ENCODE data around the gene DENND6B.

DENND6B gene

GRCh38 chr22:50302041-50302541 is 24.7 kb downstream of the DENND6B start:
- WGBS (ENCODE audit: insufficient coverage, insufficient read length), result no CpG with 5 or more reads among the region's 9 CpGs
- no peak overlapping the region for H3K4me3 ChIP-seq (ENCODE audit: low read length)
- H3K9me3 ChIP-seq (ENCODE audit: control insufficient read depth, insufficient read depth, low read length), result no peaks in the 10 kb centered on the region
- no peaks in the 10 kb centered on the region for H3K27me3 ChIP-seq (ENCODE audit: control insufficient read depth, insufficient read depth, low read length)
- DNase-seq (ENCODE audit: low read depth, low spot score), result no peak
- H3K4me1 ChIP-seq (ENCODE audit: control insufficient read depth, insufficient read depth, low read length), result peaks cover 6% of the 10 kb centered on the region
- no peak overlapping the region for H3K27ac ChIP-seq (ENCODE audit: low read length)
- H3K36me3 ChIP-seq (ENCODE audit: control insufficient read depth, insufficient read depth, low read length), result no peaks in the 10 kb centered on the region

GRCh38 chr22:50301581-50301991 is 25.2 kb downstream of the DENND6B start:
- no peak overlapping the region for H3K27ac ChIP-seq (ENCODE audit: low read length)
- no CpG with 5 or more reads among the region's 17 CpGs for WGBS (ENCODE audit: insufficient coverage, insufficient read length)
- H3K36me3 ChIP-seq (ENCODE audit: control insufficient read depth, insufficient read depth, low read length), result no peaks in the 10 kb centered on the region
- no peaks in the 10 kb centered on the region for H3K9me3 ChIP-seq (ENCODE audit: control insufficient read depth, insufficient read depth, low read length)
- H3K4me1 ChIP-seq (ENCODE audit: control insufficient read depth, insufficient read depth, low read length), result peaks cover 6% of the 10 kb centered on the region
- DNase-seq (ENCODE audit: low read depth, low spot score), result no peak
- H3K4me3 ChIP-seq (ENCODE audit: low read length), result no peak overlapping the region
- no peaks in the 10 kb centered on the region for H3K27me3 ChIP-seq (ENCODE audit: control insufficient read depth, insufficient read depth, low read length)

GRCh38 chr22:50300620-50301257 is 26.1 kb downstream of the DENND6B start:
- Histone ChIP-seq H3K36me3 (ENCODE audit: control insufficient read depth, insufficient read depth, low read length) (no peaks in the 10 kb centered on the region), H3K4me3 (ENCODE audit: low read length) (no peak overlapping the region), H3K27me3 (ENCODE audit: control insufficient read depth, insufficient read depth, low read length) (no peaks in the 10 kb centered on the region), H3K4me1 (ENCODE audit: control insufficient read depth, insufficient read depth, low read length) (peaks cover 3% of the 10 kb centered on the region), H3K9me3 (ENCODE audit: control insufficient read depth, insufficient read depth, low read length) (no peaks in the 10 kb centered on the region), H3K27ac (ENCODE audit: low read length) (no peak overlapping the region)
- no CpG with 5 or more reads among the region's 14 CpGs for WGBS (ENCODE audit: insufficient coverage, insufficient read length)
- DNase-seq (ENCODE audit: low read depth, low spot score), result no peak

GRCh38 chr22:50299785-50300619 is 26.8 kb downstream of the DENND6B start:
- Histone ChIP-seq H3K27ac (ENCODE audit: low read length) (no peak overlapping the region), H3K27me3 (ENCODE audit: control insufficient read depth, insufficient read depth, low read length) (no peaks in the 10 kb centered on the region), H3K36me3 (ENCODE audit: control insufficient read depth, insufficient read depth, low read length) (no peaks in the 10 kb centered on the region), H3K9me3 (ENCODE audit: control insufficient read depth, insufficient read depth, low read length) (no peaks in the 10 kb centered on the region), H3K4me1 (ENCODE audit: control insufficient read depth, insufficient read depth, low read length) (peaks cover 3% of the 10 kb centered on the region), H3K4me3 (ENCODE audit: low read length) (peak overlapping the region; percentile 28)
- no peak for DNase-seq (ENCODE audit: low read depth, low spot score)
- no CpG with 5 or more reads among the region's 93 CpGs for WGBS (ENCODE audit: insufficient coverage, insufficient read length)

GRCh38 chr22:50298937-50299784 is 27.7 kb downstream of the DENND6B start:
- Histone ChIP-seq H3K36me3 (ENCODE audit: control insufficient read depth, insufficient read depth, low read length) (no peaks in the 10 kb centered on the region), H3K4me3 (ENCODE audit: low read length) (peak overlapping the region; percentile 28; the same call in 1 of the 2 replicates), H3K27me3 (ENCODE audit: control insufficient read depth, insufficient read depth, low read length) (no peaks in the 10 kb centered on the region), H3K4me1 (ENCODE audit: control insufficient read depth, insufficient read depth, low read length) (peaks cover 6% of the 10 kb centered on the region), H3K9me3 (ENCODE audit: control insufficient read depth, insufficient read depth, low read length) (no peaks in the 10 kb centered on the region), H3K27ac (ENCODE audit: low read length) (no peak overlapping the region)
- no peak for DNase-seq (ENCODE audit: low read depth, low spot score)
- no CpG with 5 or more reads among the region's 59 CpGs for WGBS (ENCODE audit: insufficient coverage, insufficient read length)

GRCh38 chr22:50298266-50298637 is 28.6 kb downstream of the DENND6B start:
- no CpG with 5 or more reads among the region's 4 CpGs for WGBS (ENCODE audit: insufficient coverage, insufficient read length)
- Histone ChIP-seq H3K4me1 (ENCODE audit: control insufficient read depth, insufficient read depth, low read length) (peaks cover 9% of the 10 kb centered on the region), H3K27ac (ENCODE audit: low read length) (no peak overlapping the region), H3K36me3 (ENCODE audit: control insufficient read depth, insufficient read depth, low read length) (no peaks in the 10 kb centered on the region), H3K9me3 (ENCODE audit: control insufficient read depth, insufficient read depth, low read length) (no peaks in the 10 kb centered on the region), H3K27me3 (ENCODE audit: control insufficient read depth, insufficient read depth, low read length) (no peaks in the 10 kb centered on the region), H3K4me3 (ENCODE audit: low read length) (no peak overlapping the region)
- no peak for DNase-seq (ENCODE audit: low read depth, low spot score)

GRCh38 chr22:50297510-50298265 is 29.1 kb downstream of the DENND6B start:
- Histone ChIP-seq H3K36me3 (ENCODE audit: control insufficient read depth, insufficient read depth, low read length) (no peaks in the 10 kb centered on the region), H3K27me3 (ENCODE audit: control insufficient read depth, insufficient read depth, low read length) (no peaks in the 10 kb centered on the region), H3K4me1 (ENCODE audit: control insufficient read depth, insufficient read depth, low read length) (peaks cover 10% of the 10 kb centered on the region), H3K27ac (ENCODE audit: low read length) (no peak overlapping the region), H3K9me3 (ENCODE audit: control insufficient read depth, insufficient read depth, low read length) (no peaks in the 10 kb centered on the region), H3K4me3 (ENCODE audit: low read length) (no peak overlapping the region)
- WGBS (ENCODE audit: insufficient coverage, insufficient read length), result no CpG with 5 or more reads among the region's 20 CpGs
- DNase-seq (ENCODE audit: low read depth, low spot score), result no peak

- Histone ChIP-seq H3K36me3 (ENCODE audit: control insufficient read depth, insufficient read depth, low read length) (no peaks in the 10 kb centered on the region), H3K4me3 (ENCODE audit: low read length) (no peak overlapping the region), H3K4me1 (ENCODE audit: control insufficient read depth, insufficient read depth, low read length) (peaks cover 13% of the 10 kb centered on the region), H3K9me3 (ENCODE audit: control insufficient read depth, insufficient read depth, low read length) (no peaks in the 10 kb centered on the region), H3K27me3 (ENCODE audit: control insufficient read depth, insufficient read depth, low read length) (no peaks in the 10 kb centered on the region), H3K27ac (ENCODE audit: low read length) (no peak overlapping the region)
- WGBS (ENCODE audit: insufficient coverage, insufficient read length), result no CpG with 5 or more reads among the region's 29 CpGs
- no peak for DNase-seq (ENCODE audit: low read depth, low spot score)
Measured at GRCh38 chr22:50296658-50297490, 29.9 kb downstream of the DENND6B start.

GRCh38 chr22:50294319-50294656 is 32.5 kb downstream of the DENND6B start:
- DNase-seq (ENCODE audit: low read depth, low spot score), result no peak
- Histone ChIP-seq H3K36me3 (ENCODE audit: control insufficient read depth, insufficient read depth, low read length) (peaks cover 8% of the 10 kb centered on the region), H3K4me3 (ENCODE audit: low read length) (no peak overlapping the region), H3K27ac (ENCODE audit: low read length) (no peak overlapping the region), H3K27me3 (ENCODE audit: control insufficient read depth, insufficient read depth, low read length) (no peaks in the 10 kb centered on the region), H3K9me3 (ENCODE audit: control insufficient read depth, insufficient read depth, low read length) (no peaks in the 10 kb centered on the region), H3K4me1 (ENCODE audit: control insufficient read depth, insufficient read depth, low read length) (peaks cover 10% of the 10 kb centered on the region)
- no CpG with 5 or more reads among the region's 5 CpGs for WGBS (ENCODE audit: insufficient coverage, insufficient read length)

Measured in iPS DF 6.9 (cell line).